ENCODE data around the gene STRA6.
A peak's percentile ranks its signal among the peaks of the same experiment; 100 is the strongest.

STRA6 gene

DNA sequence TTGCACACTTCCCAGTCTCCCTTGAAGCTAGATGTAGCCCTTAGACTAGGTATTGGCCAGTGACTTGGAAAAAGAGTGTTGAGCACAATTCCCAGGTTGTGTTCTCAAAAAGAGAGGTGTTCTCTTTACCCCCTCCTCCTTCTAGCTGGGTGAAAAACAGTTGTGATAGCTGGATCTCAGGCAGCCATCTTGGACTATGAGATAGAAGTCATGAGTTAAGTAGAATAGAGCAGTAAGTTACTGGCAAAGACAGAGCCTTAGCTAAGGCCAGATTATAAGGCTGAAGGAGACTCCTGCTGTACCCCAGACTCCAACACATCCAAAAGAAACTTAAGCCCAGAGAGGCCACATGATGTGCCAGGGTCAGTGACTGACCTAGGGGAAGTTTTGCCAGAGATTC is 8.1 kb upstream of the STRA6 start:
- no peaks in the 10 kb centered on the region for H3K9me3 ChIP-seq (ENCODE audit: control insufficient read depth, insufficient read depth, low read length)
- no peak overlapping the region for H3K9ac ChIP-seq (ENCODE audit: low read depth, low read length)
- H3K4me3 ChIP-seq (ENCODE audit: low read depth, low read length), result no peak overlapping the region
- peaks cover 20% of the 10 kb centered on the region for H3K27me3 ChIP-seq (ENCODE audit: control insufficient read depth, insufficient read depth, low read length)
- H3K4me1 ChIP-seq (ENCODE audit: control insufficient read depth, insufficient read depth, low read length), result peaks cover 45% of the 10 kb centered on the region
- H3K36me3 ChIP-seq (ENCODE audit: control insufficient read depth, insufficient read depth, low read length), result no peaks in the 10 kb centered on the region

DNA sequence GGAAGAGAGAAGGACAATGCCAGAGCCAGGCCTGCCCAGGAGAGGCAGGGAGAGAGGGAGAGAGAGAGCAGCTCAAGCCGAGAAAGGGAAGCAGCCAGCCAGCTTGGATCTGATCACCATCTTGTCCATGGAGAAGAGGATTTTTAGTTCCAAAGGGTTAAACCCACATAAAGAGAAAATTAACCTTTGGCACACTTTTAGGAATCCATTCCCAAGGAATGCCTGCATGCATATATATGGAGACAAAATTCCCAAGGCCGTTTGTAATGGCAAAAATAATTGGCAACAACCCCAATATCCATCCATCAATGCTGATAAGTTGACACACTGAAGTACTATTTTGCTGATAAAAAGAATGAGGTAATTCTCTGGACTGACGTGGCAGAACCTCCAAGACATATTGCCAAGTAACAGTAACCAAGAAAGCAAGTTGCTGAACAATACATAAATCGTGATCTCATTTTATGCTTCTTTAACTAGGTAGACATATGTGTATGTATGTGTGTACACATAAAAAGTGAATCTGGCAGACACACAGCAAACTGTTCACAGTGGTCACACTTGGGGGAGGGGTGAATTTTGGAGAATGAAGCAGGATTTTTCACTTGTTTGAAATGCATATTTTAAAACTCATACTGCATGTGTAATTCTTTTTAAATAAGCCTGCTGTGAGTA is 7.5 kb upstream of the STRA6 start:
- Histone ChIP-seq H3K9ac (ENCODE audit: low read depth, low read length) (no peak overlapping the region), H3K4me1 (ENCODE audit: control insufficient read depth, insufficient read depth, low read length) (peaks cover 44% of the 10 kb centered on the region), H3K27me3 (ENCODE audit: control insufficient read depth, insufficient read depth, low read length) (peaks cover 26% of the 10 kb centered on the region), H3K4me3 (ENCODE audit: low read depth, low read length) (no peak overlapping the region), H3K9me3 (ENCODE audit: control insufficient read depth, insufficient read depth, low read length) (no peaks in the 10 kb centered on the region), H3K36me3 (ENCODE audit: control insufficient read depth, insufficient read depth, low read length) (no peaks in the 10 kb centered on the region)

DNA sequence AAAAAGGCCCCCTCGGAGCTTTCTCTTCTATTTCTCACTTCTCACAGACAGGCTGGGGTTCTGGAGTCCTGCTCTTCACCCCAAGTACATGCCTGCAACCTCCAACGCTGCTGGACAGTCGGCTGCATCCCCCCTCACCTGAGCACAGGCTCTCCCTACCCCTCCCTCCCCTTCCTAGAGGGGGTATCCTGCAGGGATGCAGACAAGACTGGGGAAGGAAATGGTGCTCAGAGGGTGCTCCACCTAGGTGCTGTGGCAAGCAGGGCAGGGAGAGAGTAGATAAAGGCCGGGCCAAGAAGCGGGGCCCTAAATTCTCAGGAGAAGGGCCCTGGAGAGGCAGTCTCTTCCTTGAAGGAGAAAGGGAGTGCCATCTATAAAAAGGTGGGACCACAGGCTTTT is 7.0 kb upstream of the STRA6 start:
- Histone ChIP-seq H3K27me3 (ENCODE audit: control insufficient read depth, insufficient read depth, low read length) (peaks cover 29% of the 10 kb centered on the region), H3K4me3 (ENCODE audit: low read depth, low read length) (peak overlapping the region; percentile 24), H3K36me3 (ENCODE audit: control insufficient read depth, insufficient read depth, low read length) (no peaks in the 10 kb centered on the region), H3K9ac (ENCODE audit: low read depth, low read length) (no peak overlapping the region), H3K4me1 (ENCODE audit: control insufficient read depth, insufficient read depth, low read length) (peaks cover 38% of the 10 kb centered on the region), H3K9me3 (ENCODE audit: control insufficient read depth, insufficient read depth, low read length) (no peaks in the 10 kb centered on the region)

DNA sequence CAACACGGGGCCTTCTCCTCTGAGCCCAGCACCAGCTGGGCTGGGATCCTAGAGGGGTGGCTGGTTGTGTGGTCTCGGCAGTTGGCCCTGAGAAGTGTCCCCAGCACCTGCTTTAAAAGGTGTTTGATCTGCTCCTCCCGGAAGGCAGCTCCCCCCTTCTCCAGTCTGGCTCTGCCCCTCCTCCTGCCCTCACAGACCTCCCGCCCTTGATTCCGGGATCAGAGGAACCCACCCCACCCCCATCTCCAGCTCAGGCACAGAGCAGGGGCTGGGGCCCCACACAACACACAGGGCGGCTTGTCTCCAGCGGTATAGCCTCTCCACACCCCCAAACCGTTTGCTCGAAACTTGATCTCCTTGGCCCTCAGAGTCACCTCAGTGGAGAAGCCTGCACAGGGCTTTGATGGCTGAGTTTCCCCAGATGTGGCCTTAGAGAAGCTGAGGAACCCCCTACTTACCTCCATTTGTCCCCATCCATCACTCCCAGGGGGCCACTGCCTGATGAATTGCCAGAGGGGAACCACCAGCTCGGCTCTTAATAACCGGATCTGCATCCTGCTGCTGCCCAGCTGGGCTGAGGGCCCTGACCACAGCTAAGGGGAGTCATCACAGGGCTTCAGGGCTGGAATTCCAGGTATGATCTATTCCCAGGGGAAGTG is 6.4 kb upstream of the STRA6 start:
- no peaks in the 10 kb centered on the region for H3K9me3 ChIP-seq (ENCODE audit: control insufficient read depth, insufficient read depth, low read length)
- H3K9ac ChIP-seq (ENCODE audit: low read depth, low read length), result no peak overlapping the region
- no peaks in the 10 kb centered on the region for H3K36me3 ChIP-seq (ENCODE audit: control insufficient read depth, insufficient read depth, low read length)
- H3K4me3 ChIP-seq (ENCODE audit: low read depth, low read length), result peak overlapping the region; percentile 24
- peaks cover 41% of the 10 kb centered on the region for H3K4me1 ChIP-seq (ENCODE audit: control insufficient read depth, insufficient read depth, low read length)
- peaks cover 32% of the 10 kb centered on the region for H3K27me3 ChIP-seq (ENCODE audit: control insufficient read depth, insufficient read depth, low read length)

DNA sequence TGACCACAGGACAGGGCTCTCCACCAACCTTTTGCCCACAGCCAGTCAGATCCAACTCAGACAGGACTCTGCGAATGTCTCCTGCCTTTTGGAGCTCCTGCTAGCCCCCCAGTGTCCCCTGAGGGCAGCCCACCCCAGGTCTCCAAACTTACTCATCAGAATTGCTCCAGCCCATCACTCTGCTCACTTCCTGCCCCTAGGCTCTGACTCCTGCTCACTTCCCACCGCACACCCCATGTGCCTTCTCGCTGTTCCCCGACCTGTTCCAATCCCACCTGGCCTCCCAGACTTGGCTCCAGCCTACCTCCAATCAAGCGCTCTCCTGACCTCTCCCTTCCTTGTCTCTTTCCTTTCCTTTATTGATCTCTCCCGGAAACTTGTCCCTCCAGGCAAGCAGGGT is 5.9 kb upstream of the STRA6 start:
- Histone ChIP-seq H3K4me3 (ENCODE audit: low read depth, low read length) (peak overlapping the region; percentile 24), H3K36me3 (ENCODE audit: control insufficient read depth, insufficient read depth, low read length) (no peaks in the 10 kb centered on the region), H3K9me3 (ENCODE audit: control insufficient read depth, insufficient read depth, low read length) (no peaks in the 10 kb centered on the region), H3K27me3 (ENCODE audit: control insufficient read depth, insufficient read depth, low read length) (peaks cover 32% of the 10 kb centered on the region), H3K4me1 (ENCODE audit: control insufficient read depth, insufficient read depth, low read length) (peaks cover 42% of the 10 kb centered on the region), H3K9ac (ENCODE audit: low read depth, low read length) (no peak overlapping the region)

DNA sequence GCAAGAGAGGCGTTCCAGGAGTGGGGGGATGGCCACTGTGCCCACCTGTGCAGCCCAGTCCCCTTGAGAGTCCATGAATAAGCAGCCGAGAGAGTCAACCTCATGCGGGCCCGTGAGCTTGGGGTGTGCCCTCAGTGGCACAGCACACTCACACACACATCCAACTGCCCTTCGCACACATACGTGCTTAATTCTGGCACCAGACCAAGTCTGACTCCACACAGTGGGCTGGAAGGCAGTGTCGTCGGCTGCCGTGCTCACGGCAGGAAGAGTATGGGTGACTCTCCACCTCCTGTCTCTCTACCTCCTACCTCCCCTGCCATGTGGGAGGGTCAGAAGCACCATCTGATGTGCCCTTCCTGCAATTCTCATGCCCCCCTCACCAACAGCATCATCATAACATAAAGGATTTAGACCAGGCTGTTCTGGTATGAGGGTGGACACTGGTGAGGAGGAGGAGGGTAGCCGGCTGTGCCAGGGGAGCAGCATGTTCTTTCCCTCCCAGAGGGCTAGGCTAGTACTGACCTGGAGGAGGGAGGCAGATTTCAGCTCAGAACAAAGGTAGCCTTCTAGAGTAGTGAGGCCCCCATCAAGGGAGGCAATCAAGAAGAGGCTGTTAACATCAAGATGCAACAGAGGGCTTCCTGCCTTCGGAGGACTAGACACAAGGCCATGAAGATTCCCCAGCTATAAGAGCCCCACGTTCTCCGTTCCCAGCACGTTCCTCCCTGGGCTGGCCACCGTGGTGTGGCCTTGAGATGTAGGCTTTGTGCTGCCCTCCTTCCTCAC is 5.3 kb upstream of the STRA6 start:
- H3K27me3 ChIP-seq (ENCODE audit: control insufficient read depth, insufficient read depth, low read length), result peaks cover 32% of the 10 kb centered on the region
- H3K36me3 ChIP-seq (ENCODE audit: control insufficient read depth, insufficient read depth, low read length), result no peaks in the 10 kb centered on the region
- no peaks in the 10 kb centered on the region for H3K9me3 ChIP-seq (ENCODE audit: control insufficient read depth, insufficient read depth, low read length)
- peaks cover 43% of the 10 kb centered on the region for H3K4me1 ChIP-seq (ENCODE audit: control insufficient read depth, insufficient read depth, low read length)
- H3K9ac ChIP-seq (ENCODE audit: low read depth, low read length), result no peak overlapping the region
- no peak overlapping the region for H3K4me3 ChIP-seq (ENCODE audit: low read depth, low read length)

DNA sequence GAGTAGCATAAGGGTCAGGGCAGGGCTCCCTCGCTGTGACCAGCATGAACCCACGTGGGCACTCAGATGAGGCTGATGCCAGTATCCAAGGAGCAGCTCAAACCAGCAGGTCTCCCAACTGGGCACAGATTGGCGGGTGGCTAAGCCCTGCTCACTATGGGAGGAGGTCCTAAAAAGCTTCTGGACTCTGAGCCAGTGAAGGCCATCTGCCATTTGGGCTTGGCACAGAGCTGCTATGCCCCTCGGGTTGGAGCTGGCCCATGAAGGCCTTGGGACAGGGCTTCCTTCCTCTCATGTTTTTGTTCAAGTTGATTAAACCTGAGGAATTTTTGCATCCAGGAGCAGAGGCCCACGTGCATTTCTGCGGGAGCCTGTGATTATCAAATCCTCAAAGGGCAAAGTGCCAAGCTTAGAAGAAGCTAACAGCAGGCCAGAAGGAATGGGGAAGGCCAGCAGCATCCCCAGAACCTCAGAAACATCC is 4.3 kb upstream of the STRA6 start:
- Histone ChIP-seq H3K4me3 (ENCODE audit: low read depth, low read length) (no peak overlapping the region), H3K9me3 (ENCODE audit: control insufficient read depth, insufficient read depth, low read length) (no peaks in the 10 kb centered on the region), H3K4me1 (ENCODE audit: control insufficient read depth, insufficient read depth, low read length) (peaks cover 44% of the 10 kb centered on the region), H3K27me3 (ENCODE audit: control insufficient read depth, insufficient read depth, low read length) (peaks cover 32% of the 10 kb centered on the region), H3K36me3 (ENCODE audit: control insufficient read depth, insufficient read depth, low read length) (no peaks in the 10 kb centered on the region), H3K9ac (ENCODE audit: low read depth, low read length) (no peak overlapping the region)

DNA sequence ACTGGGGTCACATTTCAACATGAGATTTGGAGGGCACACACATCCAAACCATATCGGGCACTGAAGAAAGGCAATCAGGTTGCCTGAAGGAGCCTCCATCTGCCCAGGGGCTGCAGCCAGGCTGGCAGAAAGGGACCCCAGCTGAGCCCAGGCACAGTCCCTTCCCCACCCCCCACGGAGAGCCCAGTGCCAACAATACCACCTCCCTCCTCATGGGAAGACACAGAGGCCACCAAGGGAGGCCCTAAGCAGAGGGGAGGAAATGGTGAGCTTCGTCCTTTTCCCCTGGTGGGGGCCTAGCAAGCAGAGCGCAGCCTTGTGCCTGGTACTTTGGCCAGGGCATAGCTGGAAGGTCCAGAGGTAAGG is 3.0 kb upstream of the STRA6 start:
- Histone ChIP-seq H3K9ac (ENCODE audit: low read depth, low read length) (no peak overlapping the region), H3K9me3 (ENCODE audit: control insufficient read depth, insufficient read depth, low read length) (no peaks in the 10 kb centered on the region), H3K4me3 (ENCODE audit: low read depth, low read length) (no peak overlapping the region), H3K4me1 (ENCODE audit: control insufficient read depth, insufficient read depth, low read length) (peaks cover 51% of the 10 kb centered on the region), H3K27me3 (ENCODE audit: control insufficient read depth, insufficient read depth, low read length) (peaks cover 36% of the 10 kb centered on the region), H3K36me3 (ENCODE audit: control insufficient read depth, insufficient read depth, low read length) (no peaks in the 10 kb centered on the region)

DNA sequence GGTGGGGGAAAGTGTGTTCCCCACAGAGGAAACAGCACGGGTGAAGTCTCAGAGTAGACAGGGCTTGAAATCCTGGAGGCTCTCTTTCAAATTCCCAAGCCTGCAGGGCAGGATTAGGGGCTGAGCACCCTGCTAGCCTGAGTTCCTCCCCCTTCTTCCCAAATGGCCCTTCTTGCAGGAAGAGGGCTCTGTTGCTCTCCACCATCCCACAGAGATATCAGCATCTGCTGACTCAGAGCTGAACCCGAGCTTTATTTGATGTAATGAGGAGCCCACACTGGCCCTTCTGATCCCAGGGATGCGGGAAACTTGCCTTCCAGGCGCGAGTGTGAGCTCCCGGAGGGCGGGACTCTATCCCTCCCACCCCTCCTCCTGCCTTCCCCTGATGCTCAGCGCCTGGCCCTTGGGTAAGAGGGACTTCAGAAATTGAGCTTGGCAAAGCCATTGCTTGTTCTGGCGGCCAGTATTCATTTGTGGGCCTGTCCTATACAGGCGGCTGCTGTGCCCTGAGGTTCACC is 1.4 kb upstream of the STRA6 start:
- no peaks in the 10 kb centered on the region for H3K9me3 ChIP-seq (ENCODE audit: control insufficient read depth, insufficient read depth, low read length)
- H3K36me3 ChIP-seq (ENCODE audit: control insufficient read depth, insufficient read depth, low read length), result no peaks in the 10 kb centered on the region
- H3K4me1 ChIP-seq (ENCODE audit: control insufficient read depth, insufficient read depth, low read length), result peaks cover 41% of the 10 kb centered on the region
- H3K9ac ChIP-seq (ENCODE audit: low read depth, low read length), result peak overlapping the region; percentile 54
- peaks cover 36% of the 10 kb centered on the region for H3K27me3 ChIP-seq (ENCODE audit: control insufficient read depth, insufficient read depth, low read length)
- peak overlapping the region; percentile 56 for H3K4me3 ChIP-seq (ENCODE audit: low read depth, low read length)

DNA sequence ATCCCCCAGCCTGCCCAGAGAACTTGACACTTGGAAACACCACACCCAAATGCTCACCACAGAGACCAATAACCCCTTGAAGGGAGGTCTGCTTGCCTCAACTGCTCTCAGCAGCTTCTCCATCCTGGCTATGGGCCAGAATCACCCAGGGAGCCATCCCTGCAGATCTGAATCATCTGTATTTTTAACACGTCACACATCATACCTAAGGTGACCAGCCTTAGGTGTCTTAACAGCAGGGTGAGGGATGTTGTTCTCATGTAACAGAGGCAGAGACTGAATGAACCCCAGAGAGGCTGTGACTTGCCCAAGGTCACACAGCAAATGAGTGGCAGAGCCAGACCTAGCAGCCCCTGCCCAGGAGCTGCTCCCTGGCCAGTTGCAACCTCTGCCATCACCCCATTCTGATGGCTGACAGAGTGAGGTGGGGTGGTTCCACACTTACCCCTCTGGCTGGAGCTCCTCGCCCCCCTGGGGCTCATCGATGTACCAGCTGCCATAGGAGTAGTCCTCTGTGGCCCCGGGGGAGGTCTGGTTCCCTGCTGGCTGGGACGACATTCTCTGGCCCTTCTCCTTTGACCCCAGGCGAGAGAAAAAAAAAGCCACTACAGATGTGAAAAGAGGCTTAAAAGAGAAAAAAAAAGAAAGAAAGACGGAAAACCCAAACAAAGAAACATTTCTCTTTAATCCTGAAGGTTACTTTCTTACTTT is 722 bp downstream of the STRA6 start:
- Histone ChIP-seq H3K36me3 (ENCODE audit: control insufficient read depth, insufficient read depth, low read length) (no peaks in the 10 kb centered on the region), H3K4me3 (ENCODE audit: low read depth, low read length) (peak overlapping the region; percentile 56), H3K4me1 (ENCODE audit: control insufficient read depth, insufficient read depth, low read length) (peaks cover 31% of the 10 kb centered on the region), H3K9me3 (ENCODE audit: control insufficient read depth, insufficient read depth, low read length) (no peaks in the 10 kb centered on the region), H3K9ac (ENCODE audit: low read depth, low read length) (no peak overlapping the region), H3K27me3 (ENCODE audit: control insufficient read depth, insufficient read depth, low read length) (peaks cover 23% of the 10 kb centered on the region)

DNA sequence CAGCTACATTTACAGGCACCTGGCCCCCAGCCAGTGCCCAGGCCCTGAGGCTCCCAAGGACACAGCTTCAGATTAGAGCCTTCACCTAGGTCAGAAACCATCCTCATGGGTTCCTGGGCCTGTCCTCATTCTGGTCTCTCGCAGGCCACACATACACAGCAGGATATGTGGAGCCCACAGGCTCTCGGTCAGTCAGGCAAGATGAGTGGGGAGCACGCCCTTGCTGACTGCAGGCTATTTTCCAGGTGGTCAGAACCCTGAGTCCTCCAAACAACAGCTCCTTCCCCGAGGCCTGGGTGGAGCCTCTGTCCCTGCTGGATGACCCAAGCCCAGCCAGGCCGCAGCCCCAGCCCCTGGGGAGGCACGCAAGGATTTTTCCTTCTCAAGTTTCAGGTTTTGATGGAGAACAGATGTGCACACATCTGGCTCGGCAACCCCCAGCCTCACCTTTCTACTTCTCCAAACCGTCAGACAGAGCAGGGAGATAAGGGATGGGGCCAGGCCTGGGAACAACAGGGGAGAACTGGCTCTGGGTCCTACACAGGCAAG is 1.6 kb downstream of the STRA6 start:
- H3K9ac ChIP-seq (ENCODE audit: low read depth, low read length), result no peak overlapping the region
- no peaks in the 10 kb centered on the region for H3K9me3 ChIP-seq (ENCODE audit: control insufficient read depth, insufficient read depth, low read length)
- H3K27me3 ChIP-seq (ENCODE audit: control insufficient read depth, insufficient read depth, low read length), result peaks cover 17% of the 10 kb centered on the region
- peaks cover 31% of the 10 kb centered on the region for H3K4me1 ChIP-seq (ENCODE audit: control insufficient read depth, insufficient read depth, low read length)
- no peaks in the 10 kb centered on the region for H3K36me3 ChIP-seq (ENCODE audit: control insufficient read depth, insufficient read depth, low read length)
- no peak overlapping the region for H3K4me3 ChIP-seq (ENCODE audit: low read depth, low read length)

All from iPS-15b (cell line).